ENCODE results near the gene MOG. TPM values are rescaled to one million over a fixed set of nuclear protein-coding genes. Genes with fewer than 3 reads are reported as not detected.

Gene MOG
- polyA plus RNA-seq, 1 donor: not detected

- no peak for DNase-seq
These were observed 18.7 kb downstream of the MOG start for GRCh38 chr6:29675561-29675960.

- DNase-seq: no peak
These were observed 20.2 kb downstream of the MOG start for GRCh38 chr6:29676981-29677601.

- DNase-seq: no peak
These were observed 21.2 kb downstream of the MOG start for GRCh38 chr6:29678114-29678513.

- DNase-seq: no peak
These were observed 23.1 kb downstream of the MOG start for GRCh38 chr6:29679962-29680361.

GRCh38 chr6:29680416-29680815, 23.5 kb downstream of the MOG start:
- DNase-seq: no peak

GRCh38 chr6:29680904-29681303, 24.0 kb downstream of the MOG start, which contains the start of gene ZFP57:
TSS of gene ZFP57 (minus strand) at chr6:29681152. CDS start at chr6:29677003, 4,149 bp downstream.
- no peak for DNase-seq

- no peak for DNase-seq
These were observed 24.9 kb downstream of the MOG start for GRCh38 chr6:29681811-29682210.

- no peak for DNase-seq
These were observed 28.9 kb downstream of the MOG start for GRCh38 chr6:29685718-29686326.

GRCh38 chr6:29694637-29695036, 37.7 kb downstream of the MOG start:
- DNase-seq: no peak

- DNase-seq: no peak
These were observed 39.5 kb downstream of the MOG start for GRCh38 chr6:29696147-29697125.

- DNase-seq: no peak
These were observed 45.7 kb downstream of the MOG start for GRCh38 chr6:29702519-29703103.

- peak; percentile 43 for DNase-seq
These were observed 48.7 kb downstream of the MOG start for GRCh38 chr6:29705389-29706231.

- no peak for DNase-seq
These were observed 51.7 kb downstream of the MOG start for GRCh38 chr6:29708432-29709179.

- no peak for DNase-seq
These were observed 52.3 kb downstream of the MOG start for GRCh38 chr6:29709188-29709587.

- DNase-seq: no peak
These were observed 53.5 kb downstream of the MOG start for GRCh38 chr6:29710281-29710941.

- no peak for DNase-seq
These were observed 64.0 kb downstream of the MOG start for GRCh38 chr6:29720863-29721262.

All from left kidney (tissue), 2 donors.